ENCODE data around the gene ZNF385B.

ZNF385B gene

GRCh38 chr2:179543361-179543901 is 318.0 kb downstream of the ZNF385B start:
- TF ChIP-seq CTCF (IDR thresholded peaks at IDR 0.05), result no peak
- H3K36me3 ChIP-seq, result no peaks in the 10 kb centered on the region
- no peak overlapping the region for H3K27ac ChIP-seq
- H3K4me1 ChIP-seq (ENCODE audit: control insufficient read depth in 1 of 2, insufficient read depth in 1 of 2, low read depth in 1 of 2, low read length in 1 of 2), result no peaks in the 10 kb centered on the region
- no peak overlapping the region for H3K4me3 ChIP-seq (ENCODE audit: low read depth in 1 of 2, low read length in 1 of 2)
- no peaks in the 10 kb centered on the region for H3K27me3 ChIP-seq
- no peaks in the 10 kb centered on the region for H3K9me3 ChIP-seq

- Histone ChIP-seq H3K27me3 (no peaks in the 10 kb centered on the region), H3K9me3 (no peaks in the 10 kb centered on the region), H3K4me1 (ENCODE audit: control insufficient read depth in 1 of 2, insufficient read depth in 1 of 2, low read depth in 1 of 2, low read length in 1 of 2) (no peaks in the 10 kb centered on the region), H3K4me3 (ENCODE audit: low read depth in 1 of 2, low read length in 1 of 2) (no peak overlapping the region), H3K36me3 (no peaks in the 10 kb centered on the region), H3K27ac (no peak overlapping the region)
- TF ChIP-seq CTCF (IDR thresholded peaks at IDR 0.05), result no peak
These were observed 319.8 kb downstream of the ZNF385B start for GRCh38 chr2:179541586-179541985.

GRCh38 chr2:179539124-179539511 is 322.3 kb downstream of the ZNF385B start:
- Histone ChIP-seq H3K9me3 (no peaks in the 10 kb centered on the region), H3K27ac (no peak overlapping the region), H3K36me3 (no peaks in the 10 kb centered on the region), H3K4me3 (ENCODE audit: low read depth in 1 of 2, low read length in 1 of 2) (no peak overlapping the region), H3K4me1 (ENCODE audit: control insufficient read depth in 1 of 2, insufficient read depth in 1 of 2, low read depth in 1 of 2, low read length in 1 of 2) (no peaks in the 10 kb centered on the region), H3K27me3 (no peaks in the 10 kb centered on the region)
- no peak for TF ChIP-seq CTCF (IDR thresholded peaks at IDR 0.05)

- Histone ChIP-seq H3K9me3 (no peaks in the 10 kb centered on the region), H3K36me3 (no peaks in the 10 kb centered on the region), H3K27me3 (no peaks in the 10 kb centered on the region), H3K4me1 (ENCODE audit: control insufficient read depth in 1 of 2, insufficient read depth in 1 of 2, low read depth in 1 of 2, low read length in 1 of 2) (no peaks in the 10 kb centered on the region), H3K27ac (no peak overlapping the region), H3K4me3 (ENCODE audit: low read depth in 1 of 2, low read length in 1 of 2) (no peak overlapping the region)
- no peak for TF ChIP-seq CTCF (IDR thresholded peaks at IDR 0.05)
These were observed 322.8 kb downstream of the ZNF385B start for GRCh38 chr2:179538406-179539123.

GRCh38 chr2:179536185-179536584 is 325.2 kb downstream of the ZNF385B start:
- H3K27ac ChIP-seq, result no peak overlapping the region
- no peaks in the 10 kb centered on the region for H3K27me3 ChIP-seq
- H3K4me3 ChIP-seq (ENCODE audit: low read depth in 1 of 2, low read length in 1 of 2), result no peak overlapping the region
- H3K36me3 ChIP-seq, result no peaks in the 10 kb centered on the region
- TF ChIP-seq CTCF (IDR thresholded peaks at IDR 0.05), result no peak
- H3K4me1 ChIP-seq (ENCODE audit: control insufficient read depth in 1 of 2, insufficient read depth in 1 of 2, low read depth in 1 of 2, low read length in 1 of 2), result no peaks in the 10 kb centered on the region
- no peaks in the 10 kb centered on the region for H3K9me3 ChIP-seq
